HG02571 (cell line): ENCODE results near the gene DEGS2.

Source experiments
- ATAC-seq: cut with Tn5 transposase; IDR thresholded peaks from one replicate; pipeline ENCODE4 v1.9.1; 2021; ENCODE audit warnings: mild to moderate bottlenecking, moderate library complexity; ENCODE audit not compliant: unreplicated experiment

DEGS2 gene

GRCh38 chr14:100096656-100097055, 62.8 kb downstream of the DEGS2 start:
- no peak for ATAC-seq
